ENCODE data around the gene PHB1.

PHB1 gene

DNA sequence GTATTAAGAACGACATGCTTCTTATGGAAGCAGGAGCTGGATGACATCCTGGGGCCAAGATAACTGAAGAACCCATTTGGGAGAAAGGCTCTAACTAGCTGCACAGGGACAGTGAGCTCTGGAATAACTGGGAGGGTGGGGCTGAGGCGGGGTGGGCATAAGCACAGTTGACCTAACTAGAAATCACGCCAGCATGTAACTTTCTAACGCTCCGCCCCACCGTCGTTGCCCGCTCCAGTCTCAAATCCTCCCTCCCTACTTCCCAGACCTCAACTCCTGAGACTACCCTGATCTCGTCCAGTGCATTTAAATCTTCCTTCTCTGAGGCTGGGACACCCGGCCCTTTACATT, 436 bp downstream of the PHB1 start:
- no peak for DNase-seq (ENCODE audit: low read depth)
- TF ChIP-seq, protein P1, sequence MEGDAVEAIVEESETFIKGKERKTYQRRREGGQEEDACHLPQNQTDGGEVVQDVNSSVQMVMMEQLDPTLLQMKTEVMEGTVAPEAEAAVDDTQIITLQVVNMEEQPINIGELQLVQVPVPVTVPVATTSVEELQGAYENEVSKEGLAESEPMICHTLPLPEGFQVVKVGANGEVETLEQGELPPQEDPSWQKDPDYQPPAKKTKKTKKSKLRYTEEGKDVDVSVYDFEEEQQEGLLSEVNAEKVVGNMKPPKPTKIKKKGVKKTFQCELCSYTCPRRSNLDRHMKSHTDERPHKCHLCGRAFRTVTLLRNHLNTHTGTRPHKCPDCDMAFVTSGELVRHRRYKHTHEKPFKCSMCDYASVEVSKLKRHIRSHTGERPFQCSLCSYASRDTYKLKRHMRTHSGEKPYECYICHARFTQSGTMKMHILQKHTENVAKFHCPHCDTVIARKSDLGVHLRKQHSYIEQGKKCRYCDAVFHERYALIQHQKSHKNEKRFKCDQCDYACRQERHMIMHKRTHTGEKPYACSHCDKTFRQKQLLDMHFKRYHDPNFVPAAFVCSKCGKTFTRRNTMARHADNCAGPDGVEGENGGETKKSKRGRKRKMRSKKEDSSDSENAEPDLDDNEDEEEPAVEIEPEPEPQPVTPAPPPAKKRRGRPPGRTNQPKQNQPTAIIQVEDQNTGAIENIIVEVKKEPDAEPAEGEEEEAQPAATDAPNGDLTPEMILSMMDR (IDR thresholded peaks at IDR 0.05; ENCODE audit: low read length, missing control alignments) = no peak

DNA sequence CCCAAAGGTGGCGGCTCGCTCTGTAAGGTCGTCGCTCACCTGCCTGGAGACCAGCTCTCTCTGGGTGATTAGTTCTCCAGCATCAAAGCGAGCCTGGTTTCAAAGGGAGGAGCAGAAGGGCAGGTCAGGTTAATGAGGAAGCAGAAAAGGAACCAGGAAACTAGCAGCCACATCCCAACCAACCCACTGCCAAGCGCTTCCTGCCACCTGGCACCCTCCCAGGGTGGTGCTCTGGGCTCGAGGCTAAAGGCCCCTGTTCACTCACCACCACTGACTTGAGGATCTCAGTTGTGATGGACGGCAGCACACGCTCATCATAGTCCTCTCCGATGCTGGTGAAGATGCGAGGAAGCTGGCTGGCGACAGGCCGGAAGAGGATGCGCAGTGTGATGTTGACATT, 5.6 kb downstream of the PHB1 start:
- no peak for DNase-seq (ENCODE audit: low read depth)
- no peak overlapping the region for H3K4me3 ChIP-seq (replicated peaks; ENCODE audit: low read depth, low read length)
- TF ChIP-seq, protein P1 (IDR thresholded peaks at IDR 0.05; ENCODE audit: low read length, missing control alignments) = no peak

More for the DNA sequence above, 436 bp downstream of the PHB1 start:
- H3K4me3 ChIP-seq (replicated peaks; ENCODE audit: low read depth, low read length) = peak overlapping the region; percentile 87

DNA sequence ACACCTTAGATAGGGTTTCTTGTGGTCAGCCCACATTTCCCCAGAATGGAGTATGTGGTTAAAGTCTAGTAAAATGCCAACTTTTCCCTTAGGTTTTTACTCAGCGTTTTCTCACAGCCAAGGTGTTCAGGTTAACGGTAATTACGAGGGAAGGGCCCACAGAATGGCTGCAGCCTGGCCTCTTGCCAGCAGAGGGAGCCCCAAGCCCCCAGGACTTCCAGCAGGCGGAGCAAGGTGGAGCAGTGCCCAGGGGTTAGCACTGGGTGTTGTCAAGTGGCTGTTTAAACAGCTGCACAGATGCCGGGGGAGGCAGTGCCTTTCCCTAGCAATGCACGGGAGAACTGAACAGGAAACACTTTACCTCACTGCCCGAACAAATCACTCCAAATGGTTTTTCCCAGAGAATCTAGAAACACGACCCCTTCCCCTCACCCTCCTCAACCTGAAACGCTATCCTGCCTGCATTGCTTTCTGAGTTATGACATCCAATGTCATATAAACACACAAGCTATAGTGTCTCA, 6.6 kb downstream of the PHB1 start:
- DNase-seq (ENCODE audit: low read depth) = peak; percentile 62
- H3K4me3 ChIP-seq (replicated peaks; ENCODE audit: low read depth, low read length) = no peak overlapping the region
- TF ChIP-seq, protein P1 (IDR thresholded peaks at IDR 0.05; ENCODE audit: low read length, missing control alignments) = peak; percentile 76

DNA sequence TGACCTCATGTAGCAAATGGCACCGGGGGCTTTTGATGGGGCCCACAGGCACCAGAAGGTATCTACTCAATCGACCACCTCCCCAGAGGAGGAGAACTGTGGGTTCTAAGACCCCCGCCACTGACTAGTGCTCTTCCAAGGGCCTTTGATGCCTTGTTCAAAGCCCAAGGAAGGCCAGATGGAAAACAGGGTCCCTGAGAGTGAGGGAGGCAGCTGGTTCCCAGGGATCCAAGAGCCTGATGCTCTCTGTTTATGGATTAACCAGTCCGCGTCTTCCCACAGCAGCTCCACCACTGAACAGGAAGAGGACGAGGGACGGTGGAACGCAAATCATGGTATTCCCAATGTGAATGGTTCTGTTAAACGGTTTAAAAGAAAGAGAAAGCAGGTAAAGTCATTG, 7.6 kb downstream of the PHB1 start:
- no peak for DNase-seq (ENCODE audit: low read depth)
- no peak overlapping the region for H3K4me3 ChIP-seq (replicated peaks; ENCODE audit: low read depth, low read length)
- TF ChIP-seq, protein P1 (IDR thresholded peaks at IDR 0.05; ENCODE audit: low read length, missing control alignments) = no peak

DNA sequence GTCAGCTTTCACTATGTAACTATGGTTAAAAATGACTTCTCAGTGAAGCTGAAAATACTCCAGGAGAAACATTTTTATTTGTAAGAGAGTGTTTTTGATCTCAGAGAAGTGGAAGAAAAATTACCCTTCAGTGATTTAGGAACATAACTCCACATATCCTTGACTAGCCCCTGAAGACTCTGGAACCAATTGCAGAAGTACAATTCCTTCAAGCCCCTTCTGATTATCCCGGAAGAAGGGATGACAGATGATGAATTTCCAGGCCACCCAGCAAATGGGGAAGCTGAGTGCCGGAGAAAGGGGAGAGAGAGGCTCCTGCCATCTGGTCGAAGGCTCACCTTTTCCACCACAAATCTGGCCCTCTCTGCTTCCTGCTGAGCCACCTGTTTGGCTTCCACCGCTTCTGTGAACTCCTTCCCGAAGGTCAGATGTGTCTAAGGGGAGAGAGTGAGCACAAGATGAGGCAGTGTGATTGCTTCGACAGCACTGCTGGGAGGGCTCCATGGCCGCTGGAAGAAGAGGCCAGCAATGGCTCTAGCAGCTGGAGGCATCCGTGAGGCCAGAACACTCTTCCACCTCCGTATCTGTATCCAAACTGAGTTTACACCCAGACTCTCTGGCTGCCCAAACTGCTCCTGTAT, 8.1 kb downstream of the PHB1 start:
- no peak for DNase-seq (ENCODE audit: low read depth)
- H3K4me3 ChIP-seq (replicated peaks; ENCODE audit: low read depth, low read length) = no peak overlapping the region
- TF ChIP-seq, protein P1 (IDR thresholded peaks at IDR 0.05; ENCODE audit: low read length, missing control alignments) = no peak

DNA sequence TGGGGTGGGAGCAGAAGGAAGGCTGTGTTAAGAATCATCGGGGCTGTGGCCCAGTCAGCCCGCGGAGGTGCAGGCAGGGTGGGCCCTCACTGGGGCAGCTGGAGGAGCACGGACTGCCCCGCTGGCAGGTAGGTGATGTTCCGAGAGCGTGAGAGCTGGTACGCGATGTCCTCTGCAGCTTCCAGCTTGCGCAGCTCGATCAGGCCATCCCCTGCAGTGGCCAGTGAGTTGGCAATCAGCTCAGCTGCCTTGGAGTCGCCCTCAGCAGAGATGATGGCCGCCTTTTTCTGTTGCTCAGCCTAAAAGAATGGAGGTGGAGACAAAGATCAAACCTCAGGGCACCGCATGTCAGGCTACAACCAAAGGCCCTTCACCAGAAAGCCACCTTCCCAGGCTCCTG, 9.8 kb downstream of the PHB1 start:
- DNase-seq (ENCODE audit: low read depth) = no peak
- TF ChIP-seq, protein P1 (IDR thresholded peaks at IDR 0.05; ENCODE audit: low read length, missing control alignments) = no peak
- H3K4me3 ChIP-seq (replicated peaks; ENCODE audit: low read depth, low read length) = no peak overlapping the region

DNA sequence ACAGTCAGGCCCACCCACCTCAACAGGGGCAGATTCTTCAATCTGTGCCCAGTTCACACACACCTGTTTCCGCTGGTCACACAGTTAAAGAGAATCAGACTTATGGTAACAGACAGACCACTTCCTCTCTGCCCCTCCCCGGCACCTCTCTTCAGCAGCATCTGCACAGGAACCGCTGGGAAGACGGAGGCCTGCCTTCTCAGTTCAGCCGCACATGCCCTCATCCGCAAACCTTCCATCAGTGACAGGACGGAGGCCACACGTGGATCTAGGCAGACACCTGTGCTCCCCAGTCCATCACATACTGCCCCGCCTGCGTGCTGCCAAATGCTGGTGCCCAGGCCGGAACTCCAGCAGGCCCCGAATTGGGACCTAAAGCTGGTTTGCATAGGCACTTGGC, 10.3 kb downstream of the PHB1 start:
- TF ChIP-seq, protein P1 (IDR thresholded peaks at IDR 0.05; ENCODE audit: low read length, missing control alignments) = no peak
- H3K4me3 ChIP-seq (replicated peaks; ENCODE audit: low read depth, low read length) = no peak overlapping the region
- no peak for DNase-seq (ENCODE audit: low read depth)

Data from fibroblast of pulmonary artery (primary cell).